ENCODE data around the gene ADAMTSL1.

The ADAMTSL1 gene

DNA sequence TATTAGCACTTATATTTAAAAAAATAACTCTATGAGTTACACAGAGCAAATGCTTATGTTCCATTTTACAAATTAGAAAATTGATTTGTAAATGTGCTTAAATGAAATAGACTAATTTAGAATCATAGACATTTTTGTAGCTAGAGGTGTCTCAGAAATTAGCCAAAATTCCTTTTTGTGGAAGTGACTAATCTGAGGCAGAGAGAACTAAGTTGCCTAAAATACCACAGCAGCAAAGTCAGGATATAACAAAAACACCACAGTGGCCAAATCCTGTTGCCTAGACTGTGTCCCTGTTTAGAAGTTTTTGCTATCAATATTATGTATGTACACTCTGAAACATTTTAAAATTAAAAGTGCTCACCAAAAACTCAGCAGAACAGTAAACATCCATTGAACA lies 18.7 kb downstream of the ADAMTSL1 start:
- no peak overlapping the region for H3K27ac Mint-ChIP-seq (ENCODE audit: low read depth)
- no peak for DNase-seq (ENCODE audit: low spot score in 2 of 2)

DNA sequence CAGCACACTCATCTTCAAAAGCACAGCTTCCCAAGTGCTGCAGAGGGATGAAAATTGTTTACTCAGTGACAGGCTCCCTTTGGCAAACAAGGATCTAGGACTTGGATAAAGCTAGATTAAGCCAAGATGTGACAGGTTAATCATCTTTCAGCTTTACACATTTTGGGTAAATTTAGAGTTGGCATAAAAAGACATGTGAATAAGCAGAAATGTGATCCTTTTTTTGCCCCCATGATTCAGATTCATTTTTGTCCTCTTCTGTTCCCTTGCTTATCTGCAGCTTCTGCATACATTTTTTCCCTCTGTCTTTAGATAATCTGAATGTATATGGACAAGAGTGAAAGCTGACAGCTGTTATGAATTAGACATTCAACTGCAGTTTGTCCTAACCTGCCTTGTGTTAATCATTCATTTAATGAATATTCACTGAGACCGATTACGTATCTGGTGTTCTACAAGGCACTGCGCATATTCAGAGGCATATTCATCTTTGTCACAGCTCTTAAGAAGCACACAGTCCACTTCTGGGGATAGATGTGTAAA lies 19.6 kb downstream of the ADAMTSL1 start:
- Mint-ChIP-seq H3K36me3 (ENCODE audit: insufficient read depth) (no peaks in the 10 kb centered on the region), H3K9me3 (peaks cover 5% of the 10 kb centered on the region), H3K4me3 (no peak overlapping the region), H3K27me3 (no peaks in the 10 kb centered on the region), H3K27ac (ENCODE audit: low read depth) (no peak overlapping the region), H3K4me1 (no peaks in the 10 kb centered on the region)
- DNase-seq (ENCODE audit: low spot score in 2 of 2) (no peak), ATAC-seq (replicated peaks; ENCODE audit: extremely low read depth, poor library complexity, severe bottlenecking) (no peak)

More for the DNA sequence above, 18.7 kb downstream of the ADAMTSL1 start:
- Mint-ChIP-seq H3K9me3 (peaks cover 5% of the 10 kb centered on the region), H3K27me3 (no peaks in the 10 kb centered on the region), H3K4me3 (no peak overlapping the region), H3K4me1 (no peaks in the 10 kb centered on the region), H3K36me3 (ENCODE audit: insufficient read depth) (no peaks in the 10 kb centered on the region)
- no peak for ATAC-seq (replicated peaks; ENCODE audit: extremely low read depth, poor library complexity, severe bottlenecking)

DNA sequence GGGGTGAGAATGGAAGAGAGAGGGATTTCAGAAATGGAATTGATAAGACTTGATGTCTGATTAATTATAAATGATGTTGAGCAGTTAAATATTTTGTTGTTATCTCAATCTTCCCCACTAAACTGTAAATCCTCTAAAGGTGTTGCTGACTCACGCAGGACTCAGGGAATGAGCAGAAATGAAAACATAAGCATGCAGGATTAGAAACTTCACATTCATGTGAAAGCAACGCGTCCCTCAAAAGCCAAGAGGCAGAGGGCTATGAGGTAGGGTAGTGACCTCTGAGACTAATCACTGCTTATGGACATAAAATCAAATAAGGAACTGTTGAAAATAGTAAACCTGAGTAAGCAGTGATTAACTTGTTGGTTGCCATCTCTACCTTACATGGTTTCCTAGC lies 21.1 kb downstream of the ADAMTSL1 start:
- Mint-ChIP-seq H3K4me3 (no peak overlapping the region), H3K27me3 (no peaks in the 10 kb centered on the region), H3K9me3 (peaks cover 5% of the 10 kb centered on the region), H3K4me1 (no peaks in the 10 kb centered on the region), H3K36me3 (ENCODE audit: insufficient read depth) (no peaks in the 10 kb centered on the region), H3K27ac (ENCODE audit: low read depth) (no peak overlapping the region)
- DNase-seq (ENCODE audit: low spot score in 2 of 2) = no peak
- no peak for ATAC-seq (replicated peaks; ENCODE audit: extremely low read depth, poor library complexity, severe bottlenecking)

- Mint-ChIP-seq H3K27me3 (no peaks in the 10 kb centered on the region), H3K36me3 (ENCODE audit: insufficient read depth) (no peaks in the 10 kb centered on the region), H3K9me3 (peaks cover 5% of the 10 kb centered on the region), H3K4me3 (no peak overlapping the region), H3K27ac (ENCODE audit: low read depth) (no peak overlapping the region), H3K4me1 (no peaks in the 10 kb centered on the region)
- ATAC-seq (replicated peaks; ENCODE audit: extremely low read depth, poor library complexity, severe bottlenecking) = no peak
- no peak for DNase-seq (ENCODE audit: low spot score in 2 of 2)
These were observed 22.5 kb downstream of the ADAMTSL1 start for GRCh38 chr9:18496256-18497000.

DNA sequence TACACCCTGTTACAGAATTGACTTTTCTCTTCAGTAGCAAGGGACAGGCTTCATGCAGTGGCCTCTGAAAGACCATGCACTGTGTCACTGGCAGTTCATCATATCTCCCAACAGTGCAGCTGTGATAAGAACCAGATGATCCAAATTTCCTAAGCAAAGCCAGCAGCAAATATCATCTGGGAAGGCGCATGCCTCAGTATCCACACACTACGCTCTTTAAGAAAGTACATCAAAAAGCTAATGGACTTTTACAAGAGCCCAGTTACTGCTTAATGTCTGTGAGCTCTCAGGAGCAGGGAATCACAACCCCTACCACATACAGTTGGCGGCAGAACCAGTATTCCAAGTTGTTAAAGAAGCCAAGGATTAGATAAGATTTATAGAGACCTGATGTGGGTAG lies 25.1 kb downstream of the ADAMTSL1 start:
- peaks cover 5% of the 10 kb centered on the region for H3K9me3 Mint-ChIP-seq
- H3K36me3 Mint-ChIP-seq (ENCODE audit: insufficient read depth) = no peaks in the 10 kb centered on the region
- DNase-seq (ENCODE audit: low spot score in 2 of 2) (no peak), ATAC-seq (replicated peaks; ENCODE audit: extremely low read depth, poor library complexity, severe bottlenecking) (no peak)
- H3K4me3 Mint-ChIP-seq = no peak overlapping the region
- no peaks in the 10 kb centered on the region for H3K27me3 Mint-ChIP-seq
- no peaks in the 10 kb centered on the region for H3K4me1 Mint-ChIP-seq
- no peak overlapping the region for H3K27ac Mint-ChIP-seq (ENCODE audit: low read depth)

GRCh38 chr9:18499980-18500379 lies 26.0 kb downstream of the ADAMTSL1 start:
- Mint-ChIP-seq H3K27me3 (no peaks in the 10 kb centered on the region), H3K27ac (ENCODE audit: low read depth) (no peak overlapping the region), H3K4me1 (no peaks in the 10 kb centered on the region), H3K9me3 (peaks cover under 1% of the 10 kb centered on the region), H3K4me3 (no peak overlapping the region), H3K36me3 (ENCODE audit: insufficient read depth) (no peaks in the 10 kb centered on the region)
- ATAC-seq (replicated peaks; ENCODE audit: extremely low read depth, poor library complexity, severe bottlenecking) (no peak), DNase-seq (ENCODE audit: low spot score in 2 of 2) (no peak)

DNA sequence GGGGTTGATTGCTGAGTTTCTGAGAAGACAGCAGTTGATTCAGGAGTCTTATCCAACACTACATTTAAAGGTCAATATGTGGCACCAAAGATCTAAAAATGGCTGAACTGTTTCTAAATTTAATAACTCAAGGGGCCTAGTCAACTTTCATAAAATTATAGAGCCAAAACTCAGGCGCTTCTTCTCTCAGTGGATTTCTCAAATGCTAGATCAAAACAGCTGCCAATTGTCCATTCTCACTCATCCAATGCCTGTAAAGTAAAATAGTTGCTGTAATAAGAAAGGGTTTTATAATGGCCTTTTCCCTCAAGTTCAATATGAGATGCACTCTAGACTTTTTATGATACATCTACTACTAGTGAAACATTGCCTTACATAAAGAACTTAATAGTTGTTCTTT lies 26.5 kb downstream of the ADAMTSL1 start:
- DNase-seq (ENCODE audit: low spot score in 2 of 2) = no peak
- H3K27me3 Mint-ChIP-seq = no peaks in the 10 kb centered on the region
- H3K36me3 Mint-ChIP-seq (ENCODE audit: insufficient read depth) = no peaks in the 10 kb centered on the region
- ATAC-seq (replicated peaks; ENCODE audit: extremely low read depth, poor library complexity, severe bottlenecking) = no peak
- no peaks in the 10 kb centered on the region for H3K4me1 Mint-ChIP-seq
- H3K9me3 Mint-ChIP-seq = no peaks in the 10 kb centered on the region
- H3K4me3 Mint-ChIP-seq = no peak overlapping the region
- H3K27ac Mint-ChIP-seq (ENCODE audit: low read depth) = no peak overlapping the region

- H3K27me3 Mint-ChIP-seq = no peaks in the 10 kb centered on the region
- no peaks in the 10 kb centered on the region for H3K9me3 Mint-ChIP-seq
- H3K4me1 Mint-ChIP-seq = no peaks in the 10 kb centered on the region
- no peaks in the 10 kb centered on the region for H3K36me3 Mint-ChIP-seq (ENCODE audit: insufficient read depth)
- no peak overlapping the region for H3K27ac Mint-ChIP-seq (ENCODE audit: low read depth)
- no peak overlapping the region for H3K4me3 Mint-ChIP-seq
- no peak for ATAC-seq (replicated peaks; ENCODE audit: extremely low read depth, poor library complexity, severe bottlenecking)
- no peak for DNase-seq (ENCODE audit: low spot score in 2 of 2)
These were observed 28.0 kb downstream of the ADAMTSL1 start for GRCh38 chr9:18501949-18502348.

DNA sequence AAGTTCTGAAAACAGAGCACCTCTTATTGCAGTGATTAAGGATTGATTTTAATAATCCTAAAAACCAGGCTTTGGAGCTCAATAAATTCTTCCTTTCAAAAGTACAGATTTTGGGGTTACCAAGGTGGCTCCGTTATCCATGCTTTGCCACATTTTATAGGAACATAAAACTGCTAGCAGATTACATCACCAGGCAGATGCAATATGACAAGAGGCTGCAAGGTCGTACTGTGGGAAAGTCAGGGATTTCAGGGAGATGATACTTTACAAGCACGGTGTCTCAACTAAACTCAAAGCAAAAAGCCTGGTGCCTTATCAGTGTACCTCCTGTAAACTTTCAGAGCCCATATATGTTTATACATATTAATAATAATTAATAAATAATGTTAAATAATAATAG lies 28.6 kb downstream of the ADAMTSL1 start:
- H3K27ac Mint-ChIP-seq (ENCODE audit: low read depth) = no peak overlapping the region

DNA sequence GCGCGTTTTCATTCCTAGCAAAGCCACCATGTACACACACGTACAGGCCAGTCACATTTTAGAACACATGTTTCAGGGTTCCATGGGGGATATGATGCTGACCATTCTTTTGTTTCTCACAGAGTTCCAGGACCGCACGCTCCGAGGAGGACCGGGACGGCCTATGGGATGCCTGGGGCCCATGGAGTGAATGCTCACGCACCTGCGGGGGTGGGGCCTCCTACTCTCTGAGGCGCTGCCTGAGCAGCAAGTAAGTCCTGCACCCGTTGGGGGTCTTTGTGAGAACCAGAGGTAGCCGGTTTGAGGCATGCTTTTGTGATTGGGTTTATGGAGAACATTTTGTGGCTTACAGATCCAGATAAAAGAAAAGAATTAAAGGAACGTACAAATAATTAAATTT lies 30.8 kb downstream of the ADAMTSL1 start:
- Mint-ChIP-seq H3K27ac (ENCODE audit: low read depth) (no peak overlapping the region), H3K4me1 (no peaks in the 10 kb centered on the region), H3K9me3 (peaks cover 5% of the 10 kb centered on the region), H3K36me3 (ENCODE audit: insufficient read depth) (no peaks in the 10 kb centered on the region), H3K4me3 (no peak overlapping the region), H3K27me3 (no peaks in the 10 kb centered on the region)
- ATAC-seq (replicated peaks; ENCODE audit: extremely low read depth, poor library complexity, severe bottlenecking) (no peak), DNase-seq (ENCODE audit: low spot score in 2 of 2) (no peak)

More for the DNA sequence above, 28.6 kb downstream of the ADAMTSL1 start:
- Mint-ChIP-seq H3K9me3 (no peaks in the 10 kb centered on the region), H3K4me1 (no peaks in the 10 kb centered on the region), H3K36me3 (ENCODE audit: insufficient read depth) (no peaks in the 10 kb centered on the region), H3K4me3 (no peak overlapping the region), H3K27me3 (no peaks in the 10 kb centered on the region)
- DNase-seq (ENCODE audit: low spot score in 2 of 2) = no peak
- no peak for ATAC-seq (replicated peaks; ENCODE audit: extremely low read depth, poor library complexity, severe bottlenecking)

GRCh38 chr9:18507151-18507550 lies 33.2 kb downstream of the ADAMTSL1 start:
- Mint-ChIP-seq H3K36me3 (ENCODE audit: insufficient read depth) (no peaks in the 10 kb centered on the region), H3K27me3 (no peaks in the 10 kb centered on the region), H3K27ac (ENCODE audit: low read depth) (no peak overlapping the region), H3K4me1 (no peaks in the 10 kb centered on the region), H3K4me3 (no peak overlapping the region), H3K9me3 (peaks cover 5% of the 10 kb centered on the region)
- no peak for ATAC-seq (replicated peaks; ENCODE audit: extremely low read depth, poor library complexity, severe bottlenecking)
- DNase-seq (ENCODE audit: low spot score in 2 of 2) = no peak

DNA sequence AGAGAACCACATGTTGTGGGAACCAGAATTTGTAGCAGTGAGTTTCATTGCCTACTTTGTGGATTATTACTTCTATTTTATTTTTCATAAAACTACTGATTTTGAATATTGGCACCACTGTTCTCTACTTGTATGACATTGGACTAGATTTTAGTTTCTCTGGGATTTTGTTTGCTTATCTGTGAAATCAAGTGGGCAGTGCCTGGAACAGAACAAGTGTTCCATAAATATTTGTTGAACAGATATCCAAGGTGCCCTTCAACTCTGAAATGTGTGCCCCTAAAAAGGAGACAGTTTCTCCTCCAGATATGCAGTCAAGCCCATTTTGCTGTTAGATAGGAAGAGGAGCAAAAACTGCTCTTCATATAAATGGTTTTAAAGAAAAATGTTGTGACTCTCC lies 42.6 kb downstream of the ADAMTSL1 start:
- DNase-seq (ENCODE audit: low spot score in 2 of 2) (no peak), ATAC-seq (replicated peaks; ENCODE audit: extremely low read depth, poor library complexity, severe bottlenecking) (no peak)
- peaks cover 14% of the 10 kb centered on the region for H3K9me3 Mint-ChIP-seq
- H3K4me1 Mint-ChIP-seq = no peaks in the 10 kb centered on the region
- no peak overlapping the region for H3K4me3 Mint-ChIP-seq
- no peaks in the 10 kb centered on the region for H3K27me3 Mint-ChIP-seq
- no peaks in the 10 kb centered on the region for H3K36me3 Mint-ChIP-seq (ENCODE audit: insufficient read depth)
- no peak overlapping the region for H3K27ac Mint-ChIP-seq (ENCODE audit: low read depth)

GRCh38 chr9:18516965-18517364 lies 43.0 kb downstream of the ADAMTSL1 start:
- H3K27me3 Mint-ChIP-seq = no peaks in the 10 kb centered on the region
- H3K36me3 Mint-ChIP-seq (ENCODE audit: insufficient read depth) = no peaks in the 10 kb centered on the region
- DNase-seq (ENCODE audit: low spot score in 2 of 2) (no peak), ATAC-seq (replicated peaks; ENCODE audit: extremely low read depth, poor library complexity, severe bottlenecking) (no peak)
- no peak overlapping the region for H3K27ac Mint-ChIP-seq (ENCODE audit: low read depth)
- no peaks in the 10 kb centered on the region for H3K4me1 Mint-ChIP-seq
- no peak overlapping the region for H3K4me3 Mint-ChIP-seq
- H3K9me3 Mint-ChIP-seq = peaks cover 18% of the 10 kb centered on the region
